K562 (cell line): ENCODE data around the gene CRABP1. TPM values are rescaled to one million over a fixed set of nuclear protein-coding genes. Genes with fewer than 3 reads are reported as not detected.

Experiments
- HEY1 ChIP-seq: fragments of 250-450 bp; sonication (Bioruptor Pico); IDR thresholded peaks from 2 replicates; pipeline ENCODE4 v1.5.0; 2020; ENCODE audit warnings: mild to moderate bottlenecking, moderate library complexity, borderline replicate concordance
- NONO ChIP-seq, 2 experiments: fragments of 200-400 bp in 1 of 2; fragments of 450-650 bp in 1 of 2; formaldehyde crosslinking in 1 of 2; IDR thresholded peaks; 2 replicates each; pipeline ENCODE4 v1.6.1; 2017; ENCODE audit warnings: low read depth in 2 of 2, mild to moderate bottlenecking in 2 of 2, moderate library complexity in 2 of 2, low read length in 1 of 2
- PCBP1 ChIP-seq: fragments of 200-400 bp; formaldehyde crosslinking; IDR thresholded peaks from 2 replicates; pipeline ENCODE4 v1.6.1; 2018; ENCODE audit warnings: mild to moderate bottlenecking, low read depth, low read length; ENCODE audit not compliant: poor library complexity, severe bottlenecking
- PKNOX1 ChIP-seq: fragments of 450-650 bp; IDR thresholded peaks from 2 replicates; pipeline ENCODE4 v1.6.1; 2016
- PURB ChIP-seq: sonication (generic); formaldehyde crosslinking; IDR thresholded peaks from 2 replicates; pipeline ENCODE4 v1.9.0; 2021; ENCODE audit warnings: low read depth, mild to moderate bottlenecking, missing genetic modification reagents
- RAD51 ChIP-seq: fragments of 450-650 bp; IDR thresholded peaks from 2 replicates; pipeline ENCODE4 v1.7.1; 2016; ENCODE audit warnings: low read depth, mild to moderate bottlenecking, borderline replicate concordance
- RBM14 ChIP-seq: fragments of 200-400 bp; formaldehyde crosslinking; IDR thresholded peaks from 2 replicates; pipeline ENCODE4 v1.6.1; 2018; ENCODE audit warnings: low read depth, mild to moderate bottlenecking, low read length, moderate library complexity, borderline replicate concordance; ENCODE audit not compliant: insufficient read depth
- SP1 ChIP-seq: sonication (generic); formaldehyde crosslinking; IDR thresholded peaks from 2 replicates; pipeline ENCODE4 v1.8.1; 2022; ENCODE audit warnings: mild to moderate bottlenecking, missing genetic modification reagents
- ZNF197 ChIP-seq: fragments of 200-800 bp; sonication (Bioruptor generic); IDR thresholded peaks from 2 replicates; pipeline ENCODE4 v1.6.1; 2016; ENCODE audit warnings: low read depth, missing genetic modification characterization, missing compliant biosample characterization
- ZNF384 ChIP-seq: IDR thresholded peaks from 2 replicates; pipeline ENCODE4 v1.6.1; 2012; ENCODE audit warnings: low read depth, low read length, improper control_type of control experiment
- ZSCAN29 ChIP-seq: fragments of 450-650 bp; IDR thresholded peaks from 2 replicates; pipeline ENCODE4 v1.6.1; 2017
- polyA plus RNA-seq, 8 experiments: library from polyadenylated mRNA; depleted of rRNA in 4 of 8; stranded (reverse) in 5 of 8; unstranded in 3 of 8; fragments of >200 nt; fragmentation: Nextera tagmentation in 2 of 8; fragmentation: Illumina TruSeq in 1 of 8; extraction: Ambion mirVana in 2 of 8; extraction: Trizol in 1 of 8; gene quantifications; 2 replicates each; pipeline versions ENCODE4 v1.2.1 to v1.2.3, GENCODE V29; 2011 to 2014; ENCODE audit warnings: inconsistent platforms in 1 of 8, missing spikeins in 1 of 8
- total RNA-seq, 7 experiments: library from RNA; depleted of rRNA in 6 of 7; stranded (reverse); fragments of >200 nt in 6 of 7; fragmentation: Illumina TruSeq in 2 of 7; extraction: Trizol in 2 of 7; gene quantifications; 2 replicates each; pipeline versions ENCODE4 v1.2.1 to v1.2.3, GENCODE V29; 2011 to 2021; ENCODE audit warnings: low replicate concordance in 1 of 7
- TF ChIP-seq, protein P1 (sequence below): fragments of 200-600 bp; sonication (generic); IDR thresholded peaks from one replicate; pipeline ENCODE4 v1.6.1; 2012; ENCODE audit warnings: mild to moderate bottlenecking, low read depth, low read length, inconsistent platforms
- TF ChIP-seq, protein P2 (sequence below): sonication (generic); formaldehyde crosslinking; IDR thresholded peaks from 2 replicates; pipeline ENCODE4 v1.8.1; 2022; ENCODE audit warnings: missing genetic modification reagents

CRABP1 gene
- total and polyA plus RNA-seq, 9 of the 15 experiments (the other 6 are each of a cell fraction or from before 2014, with no cell fraction given) = 0.60 TPM; not detected in 8

DNA sequence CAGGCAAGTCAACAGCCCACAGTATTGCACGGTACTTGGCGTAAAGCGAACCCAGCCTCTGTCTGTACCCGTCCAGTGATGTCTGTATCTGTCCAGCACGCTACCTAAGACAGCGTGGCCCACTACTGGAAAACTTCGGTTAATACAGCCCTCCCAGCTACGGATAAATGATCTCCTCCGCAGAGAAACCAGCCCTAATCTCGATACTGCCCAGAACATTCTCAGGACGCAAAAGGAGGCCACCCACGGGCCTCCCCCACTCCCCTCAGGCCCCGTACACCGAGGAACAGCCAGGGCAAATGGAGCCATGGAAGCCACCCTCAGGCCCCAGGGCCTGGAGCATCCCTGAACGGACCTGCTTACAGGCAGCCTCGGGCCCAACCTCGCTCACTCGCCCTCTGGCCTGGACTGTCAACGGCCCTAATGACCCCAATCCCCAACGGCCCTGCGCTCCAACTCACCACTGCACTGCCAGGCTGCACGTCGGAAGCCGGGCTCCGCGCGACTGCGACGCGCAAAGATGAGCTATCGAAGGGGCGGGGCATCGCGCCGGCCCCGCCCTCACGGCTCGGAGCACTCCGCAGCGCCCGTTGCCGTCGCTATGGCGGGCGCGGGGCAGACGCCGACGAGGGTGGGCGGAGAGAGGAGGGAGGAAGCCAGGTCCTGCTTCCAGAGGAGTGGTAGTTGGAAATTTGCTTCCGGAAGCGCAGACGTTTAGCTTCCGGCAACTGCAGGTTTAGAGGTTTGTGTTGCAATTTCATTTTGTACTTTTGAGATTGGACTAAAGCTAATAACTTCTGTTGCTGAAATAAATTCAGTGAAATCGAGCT lies 40.8 kb upstream of the CRABP1 start, which contains the start of gene SKIC8 (continued):
- TF ChIP-seq, protein P1, sequence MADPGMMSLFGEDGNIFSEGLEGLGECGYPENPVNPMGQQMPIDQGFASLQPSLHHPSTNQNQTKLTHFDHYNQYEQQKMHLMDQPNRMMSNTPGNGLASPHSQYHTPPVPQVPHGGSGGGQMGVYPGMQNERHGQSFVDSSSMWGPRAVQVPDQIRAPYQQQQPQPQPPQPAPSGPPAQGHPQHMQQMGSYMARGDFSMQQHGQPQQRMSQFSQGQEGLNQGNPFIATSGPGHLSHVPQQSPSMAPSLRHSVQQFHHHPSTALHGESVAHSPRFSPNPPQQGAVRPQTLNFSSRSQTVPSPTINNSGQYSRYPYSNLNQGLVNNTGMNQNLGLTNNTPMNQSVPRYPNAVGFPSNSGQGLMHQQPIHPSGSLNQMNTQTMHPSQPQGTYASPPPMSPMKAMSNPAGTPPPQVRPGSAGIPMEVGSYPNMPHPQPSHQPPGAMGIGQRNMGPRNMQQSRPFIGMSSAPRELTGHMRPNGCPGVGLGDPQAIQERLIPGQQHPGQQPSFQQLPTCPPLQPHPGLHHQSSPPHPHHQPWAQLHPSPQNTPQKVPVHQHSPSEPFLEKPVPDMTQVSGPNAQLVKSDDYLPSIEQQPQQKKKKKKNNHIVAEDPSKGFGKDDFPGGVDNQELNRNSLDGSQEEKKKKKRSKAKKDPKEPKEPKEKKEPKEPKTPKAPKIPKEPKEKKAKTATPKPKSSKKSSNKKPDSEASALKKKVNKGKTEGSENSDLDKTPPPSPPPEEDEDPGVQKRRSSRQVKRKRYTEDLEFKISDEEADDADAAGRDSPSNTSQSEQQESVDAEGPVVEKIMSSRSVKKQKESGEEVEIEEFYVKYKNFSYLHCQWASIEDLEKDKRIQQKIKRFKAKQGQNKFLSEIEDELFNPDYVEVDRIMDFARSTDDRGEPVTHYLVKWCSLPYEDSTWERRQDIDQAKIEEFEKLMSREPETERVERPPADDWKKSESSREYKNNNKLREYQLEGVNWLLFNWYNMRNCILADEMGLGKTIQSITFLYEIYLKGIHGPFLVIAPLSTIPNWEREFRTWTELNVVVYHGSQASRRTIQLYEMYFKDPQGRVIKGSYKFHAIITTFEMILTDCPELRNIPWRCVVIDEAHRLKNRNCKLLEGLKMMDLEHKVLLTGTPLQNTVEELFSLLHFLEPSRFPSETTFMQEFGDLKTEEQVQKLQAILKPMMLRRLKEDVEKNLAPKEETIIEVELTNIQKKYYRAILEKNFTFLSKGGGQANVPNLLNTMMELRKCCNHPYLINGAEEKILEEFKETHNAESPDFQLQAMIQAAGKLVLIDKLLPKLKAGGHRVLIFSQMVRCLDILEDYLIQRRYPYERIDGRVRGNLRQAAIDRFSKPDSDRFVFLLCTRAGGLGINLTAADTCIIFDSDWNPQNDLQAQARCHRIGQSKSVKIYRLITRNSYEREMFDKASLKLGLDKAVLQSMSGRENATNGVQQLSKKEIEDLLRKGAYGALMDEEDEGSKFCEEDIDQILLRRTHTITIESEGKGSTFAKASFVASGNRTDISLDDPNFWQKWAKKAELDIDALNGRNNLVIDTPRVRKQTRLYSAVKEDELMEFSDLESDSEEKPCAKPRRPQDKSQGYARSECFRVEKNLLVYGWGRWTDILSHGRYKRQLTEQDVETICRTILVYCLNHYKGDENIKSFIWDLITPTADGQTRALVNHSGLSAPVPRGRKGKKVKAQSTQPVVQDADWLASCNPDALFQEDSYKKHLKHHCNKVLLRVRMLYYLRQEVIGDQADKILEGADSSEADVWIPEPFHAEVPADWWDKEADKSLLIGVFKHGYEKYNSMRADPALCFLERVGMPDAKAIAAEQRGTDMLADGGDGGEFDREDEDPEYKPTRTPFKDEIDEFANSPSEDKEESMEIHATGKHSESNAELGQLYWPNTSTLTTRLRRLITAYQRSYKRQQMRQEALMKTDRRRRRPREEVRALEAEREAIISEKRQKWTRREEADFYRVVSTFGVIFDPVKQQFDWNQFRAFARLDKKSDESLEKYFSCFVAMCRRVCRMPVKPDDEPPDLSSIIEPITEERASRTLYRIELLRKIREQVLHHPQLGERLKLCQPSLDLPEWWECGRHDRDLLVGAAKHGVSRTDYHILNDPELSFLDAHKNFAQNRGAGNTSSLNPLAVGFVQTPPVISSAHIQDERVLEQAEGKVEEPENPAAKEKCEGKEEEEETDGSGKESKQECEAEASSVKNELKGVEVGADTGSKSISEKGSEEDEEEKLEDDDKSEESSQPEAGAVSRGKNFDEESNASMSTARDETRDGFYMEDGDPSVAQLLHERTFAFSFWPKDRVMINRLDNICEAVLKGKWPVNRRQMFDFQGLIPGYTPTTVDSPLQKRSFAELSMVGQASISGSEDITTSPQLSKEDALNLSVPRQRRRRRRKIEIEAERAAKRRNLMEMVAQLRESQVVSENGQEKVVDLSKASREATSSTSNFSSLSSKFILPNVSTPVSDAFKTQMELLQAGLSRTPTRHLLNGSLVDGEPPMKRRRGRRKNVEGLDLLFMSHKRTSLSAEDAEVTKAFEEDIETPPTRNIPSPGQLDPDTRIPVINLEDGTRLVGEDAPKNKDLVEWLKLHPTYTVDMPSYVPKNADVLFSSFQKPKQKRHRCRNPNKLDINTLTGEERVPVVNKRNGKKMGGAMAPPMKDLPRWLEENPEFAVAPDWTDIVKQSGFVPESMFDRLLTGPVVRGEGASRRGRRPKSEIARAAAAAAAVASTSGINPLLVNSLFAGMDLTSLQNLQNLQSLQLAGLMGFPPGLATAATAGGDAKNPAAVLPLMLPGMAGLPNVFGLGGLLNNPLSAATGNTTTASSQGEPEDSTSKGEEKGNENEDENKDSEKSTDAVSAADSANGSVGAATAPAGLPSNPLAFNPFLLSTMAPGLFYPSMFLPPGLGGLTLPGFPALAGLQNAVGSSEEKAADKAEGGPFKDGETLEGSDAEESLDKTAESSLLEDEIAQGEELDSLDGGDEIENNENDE = no peak
- TF ChIP-seq, protein P2, sequence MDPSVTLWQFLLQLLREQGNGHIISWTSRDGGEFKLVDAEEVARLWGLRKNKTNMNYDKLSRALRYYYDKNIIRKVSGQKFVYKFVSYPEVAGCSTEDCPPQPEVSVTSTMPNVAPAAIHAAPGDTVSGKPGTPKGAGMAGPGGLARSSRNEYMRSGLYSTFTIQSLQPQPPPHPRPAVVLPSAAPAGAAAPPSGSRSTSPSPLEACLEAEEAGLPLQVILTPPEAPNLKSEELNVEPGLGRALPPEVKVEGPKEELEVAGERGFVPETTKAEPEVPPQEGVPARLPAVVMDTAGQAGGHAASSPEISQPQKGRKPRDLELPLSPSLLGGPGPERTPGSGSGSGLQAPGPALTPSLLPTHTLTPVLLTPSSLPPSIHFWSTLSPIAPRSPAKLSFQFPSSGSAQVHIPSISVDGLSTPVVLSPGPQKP (CRISPR knock-in tag) = no peak
- TF ChIP-seq PCBP1 (no peak), SP1 (CRISPR knock-in tag) (peak; percentile 98), PURB (no peak), PKNOX1 (no peak), ZSCAN29 (peak; percentile 78; the same call in 1 of the 2 replicates), RBM14 (no peak), RAD51 (no peak), ZNF197 (no peak), HEY1 (CRISPR knock-in tag) (no peak), NONO (IDR thresholded peaks at IDR 0.05; ENCODE audit: low read depth in 2 of 2, low read length in 1 of 2) (peak in 1 of 2 experiments; percentile 45; a peak in 1 of 4 replicates), ZNF384 (no peak)
